H9 (cell line): ENCODE results near the gene FGD5. TPM values are rescaled to one million over a fixed set of nuclear protein-coding genes. Genes with fewer than 3 reads are reported as not detected.

ENCODE experiments used
- DNase-seq: peaks from one replicate; pipeline ENCODE4 v3.0.0-alpha.2; 2017
- H2AFZ ChIP-seq: one replicate; pipeline ENCODE4 v1.6.1; 2013; ENCODE audit warnings: mild to moderate bottlenecking, low read length, control low read depth, moderate library complexity
- H2AK5ac ChIP-seq: 2 replicates; pipeline ENCODE4 v1.6.1; 2013; ENCODE audit warnings: low read length, control low read depth, mixed read lengths; ENCODE audit not compliant: insufficient read length
- H2BK120ac ChIP-seq: one replicate; pipeline ENCODE4 v1.6.1; 2013; ENCODE audit warnings: low read depth, mild to moderate bottlenecking, low read length, control low read depth, inconsistent platforms; ENCODE audit not compliant: poor library complexity, severe bottlenecking
- H2BK12ac ChIP-seq: 2 replicates; pipeline ENCODE4 v1.6.1; 2013; ENCODE audit warnings: low read length, control low read depth, mixed read lengths, low read depth; ENCODE audit not compliant: insufficient read length
- H2BK15ac ChIP-seq: 2 replicates; pipeline ENCODE4 v1.6.1; 2013; ENCODE audit warnings: low read depth, low read length, control low read depth
- H2BK20ac ChIP-seq: one replicate; pipeline ENCODE4 v1.6.1; 2013; ENCODE audit warnings: low read depth, mild to moderate bottlenecking, low read length, control low read depth, inconsistent platforms; ENCODE audit not compliant: poor library complexity, severe bottlenecking
- H2BK5ac ChIP-seq: 2 replicates; pipeline ENCODE4 v1.6.1; 2013; ENCODE audit warnings: low read length, control low read depth, mixed read lengths; ENCODE audit not compliant: insufficient read length
- H3K14ac ChIP-seq: 2 replicates; pipeline ENCODE4 v1.6.1; 2013; ENCODE audit warnings: low read length, control low read depth; ENCODE audit not compliant: insufficient read depth
- H3K18ac ChIP-seq: 2 replicates; pipeline ENCODE4 v1.6.1; 2013; ENCODE audit warnings: low read depth, mild to moderate bottlenecking, mixed read lengths, low read length, control low read depth; ENCODE audit not compliant: insufficient read length
- H3K23ac ChIP-seq: 2 replicates; pipeline ENCODE4 v1.6.1; 2013; ENCODE audit warnings: low read length, control low read depth, mixed read lengths, low read depth; ENCODE audit not compliant: insufficient read length
- H3K23me2 ChIP-seq: 2 replicates; pipeline ENCODE4 v1.6.1; 2013; ENCODE audit warnings: low read depth, mild to moderate bottlenecking, mixed read lengths, low read length, control low read depth; ENCODE audit not compliant: insufficient read length, poor library complexity, severe bottlenecking
- H3K27ac ChIP-seq: 2 replicates; pipeline ENCODE4 v1.5.1; 2013; ENCODE audit warnings: low read length, control low read depth, mixed read lengths, low read depth; ENCODE audit not compliant: insufficient read length
- H3K27me3 ChIP-seq: 2 replicates; pipeline ENCODE4 v1.6.1; 2013; ENCODE audit warnings: low read length, control low read depth, inconsistent platforms; ENCODE audit not compliant: insufficient read depth
- H3K4ac ChIP-seq: 2 replicates; pipeline ENCODE4 v1.6.1; 2013; ENCODE audit warnings: low read depth, mild to moderate bottlenecking, control low read depth, inconsistent platforms, low read length, moderate library complexity
- H3K4me1 ChIP-seq: 2 replicates; pipeline ENCODE4 v1.6.1; 2013; ENCODE audit warnings: low read length, control low read depth, inconsistent platforms; ENCODE audit not compliant: insufficient read depth
- H3K4me2 ChIP-seq: 2 replicates; pipeline ENCODE4 v1.6.1; 2013; ENCODE audit warnings: low read length, control low read depth, mixed read lengths; ENCODE audit not compliant: insufficient read length, insufficient read depth
- H3K56ac ChIP-seq: 2 replicates; pipeline ENCODE4 v1.6.1; 2013; ENCODE audit warnings: low read depth, mild to moderate bottlenecking, mixed read lengths, low read length, control low read depth; ENCODE audit not compliant: insufficient read length
- H3K79me1 ChIP-seq: 2 replicates; pipeline ENCODE4 v1.6.1; 2013; ENCODE audit warnings: low read depth, mild to moderate bottlenecking, moderate library complexity, low read length, control low read depth, inconsistent platforms; ENCODE audit not compliant: insufficient read depth, poor library complexity, severe bottlenecking
- H3K79me2 ChIP-seq: 2 replicates; pipeline ENCODE4 v1.6.1; 2013; ENCODE audit warnings: low read length, control low read depth, inconsistent platforms; ENCODE audit not compliant: insufficient read depth
- H3K9ac ChIP-seq: 2 replicates; pipeline ENCODE4 v1.6.1; 2013; ENCODE audit warnings: low read length, control low read depth, mixed read lengths; ENCODE audit not compliant: insufficient read length; ENCODE audit errors: extremely low read depth
- H3K9me3 ChIP-seq: one replicate; pipeline ENCODE4 v1.6.1; 2013; ENCODE audit warnings: low read depth, low read length, inconsistent platforms; ENCODE audit not compliant: control insufficient read depth
- H3T11ph ChIP-seq: one replicate; pipeline ENCODE4 v1.6.1; 2013; ENCODE audit warnings: mild to moderate bottlenecking, low read length, control low read depth, inconsistent platforms
- H4K20me1 ChIP-seq: one replicate; pipeline ENCODE4 v1.6.1; 2013; ENCODE audit not compliant: control insufficient read depth, insufficient read length, insufficient read depth
- H4K5ac ChIP-seq: 2 replicates; pipeline ENCODE4 v1.6.1; 2013; ENCODE audit warnings: low read depth, mild to moderate bottlenecking, mixed read lengths, low read length, control low read depth; ENCODE audit not compliant: insufficient read length
- H4K8ac ChIP-seq: replicated peaks from 2 replicates; pipeline ENCODE4 v1.6.1; 2013; ENCODE audit warnings: low read length, control low read depth, mixed read lengths, low read depth; ENCODE audit not compliant: insufficient read length
- H4K91ac ChIP-seq: 2 replicates; pipeline ENCODE4 v1.6.1; 2013; ENCODE audit warnings: low read depth, mild to moderate bottlenecking, moderate library complexity, mixed read lengths, low read length, control low read depth; ENCODE audit not compliant: insufficient read length
- H3K27ac Mint-ChIP-seq, 3 experiments: 2 replicates in 2 of 3; 3 replicates in 1 of 3; pipeline ENCODE4 v1.8.0; 2020 to 2021; ENCODE audit warnings: mixed read lengths in 3 of 3, mild to moderate bottlenecking in 1 of 3, moderate library complexity in 1 of 3
- H3K27me3 Mint-ChIP-seq: 2 replicates; pipeline ENCODE4 v1.8.0; 2021; ENCODE audit warnings: low read depth, mild to moderate bottlenecking, moderate library complexity, mixed read lengths
- H3K36me3 Mint-ChIP-seq, 3 experiments: 2 replicates in 2 of 3; 3 replicates in 1 of 3; pipeline ENCODE4 v1.8.0; 2020 to 2021; ENCODE audit warnings: low read depth in 3 of 3, mixed read lengths in 3 of 3; ENCODE audit not compliant: insufficient read depth in 1 of 3
- H3K4me1 Mint-ChIP-seq, 2 experiments: 2 replicates each; pipeline ENCODE4 v1.8.0; 2020; ENCODE audit warnings: mixed read lengths in 2 of 2
- H3K4me3 Mint-ChIP-seq, 2 experiments: 2 replicates in 1 of 2; 3 replicates in 1 of 2; pipeline ENCODE4 v1.8.0; 2020 to 2021; ENCODE audit warnings: mild to moderate bottlenecking in 2 of 2, mixed read lengths in 2 of 2, moderate library complexity in 1 of 2
- H3K9me3 Mint-ChIP-seq, 2 experiments: 2 replicates in 1 of 2; 3 replicates in 1 of 2; pipeline ENCODE4 v1.8.0; 2020; ENCODE audit warnings: mild to moderate bottlenecking in 2 of 2, mixed read lengths in 2 of 2, moderate library complexity in 1 of 2
- WGBS: extraction: QIAGEN DNeasy Blood & Tissue Kit; methylation state at CpG from one replicate; pipeline ENCODE4 v1.1.7; 2013; ENCODE audit warnings: missing lambda C conversion rate, low lambda C conversion rate, mixed read lengths; ENCODE audit not compliant: insufficient read length; ENCODE audit errors: extremely low coverage; 5-methylcytosine and 5-hydroxymethylcytosine counted together
- total RNA-seq: library from RNA; stranded (reverse); gene quantifications from 2 replicates; pipeline ENCODE4 v1.2.1, GENCODE V29; 2021
- TF ChIP-seq, protein P1 (sequence below): fragments of 200-600 bp; sonication (generic); conservative IDR thresholded peaks from 3 replicates; pipeline ENCODE4 v1.8.0; 2021; ENCODE audit warnings: antibody characterized with exemption, mild to moderate bottlenecking

Gene FGD5
- total RNA-seq, 1 experiment from 2014 or later, result 7.8 TPM

DNA sequence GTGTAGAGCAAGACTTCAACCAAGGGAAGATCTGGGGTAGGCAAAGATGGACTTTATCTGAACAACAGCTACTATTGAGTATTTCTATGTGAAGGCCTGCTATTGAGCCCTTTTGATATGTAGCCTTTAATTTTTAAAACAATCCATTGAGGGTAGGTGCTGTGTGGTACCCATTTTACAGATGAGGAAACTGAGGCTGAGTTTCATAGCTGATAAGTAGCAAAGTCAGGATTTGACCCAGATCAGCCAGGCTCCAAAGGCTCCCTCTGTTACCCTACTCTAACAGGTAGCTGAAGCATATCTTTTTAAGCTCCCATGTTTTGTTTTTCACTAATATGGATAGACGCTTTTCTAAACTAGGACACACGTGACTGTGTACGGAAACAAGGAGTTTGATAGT is 2.4 kb upstream of the FGD5 start:
- no peak overlapping the region for H3K27ac Mint-ChIP-seq
- peaks cover 15 to 26% of the 10 kb centered on the region in 2 experiments for H3K4me1 Mint-ChIP-seq
- Histone ChIP-seq H2AFZ (no peak overlapping the region), H3K14ac (no peak overlapping the region), H2BK120ac (no peak overlapping the region), H3K9me3 (no peaks in the 10 kb centered on the region), H2BK15ac (no peak overlapping the region), H4K20me1 (no peaks in the 10 kb centered on the region), H3K4me1 (no peaks in the 10 kb centered on the region; the same call in 1 of the 2 replicates), H4K91ac (no peak overlapping the region), H3K9ac (no peak overlapping the region), H3K23me2 (no peaks in the 10 kb centered on the region), H3T11ph (no peak overlapping the region), H4K8ac (no peak overlapping the region), H3K56ac (no peak overlapping the region), H3K79me1 (no peaks in the 10 kb centered on the region), H3K27me3 (peaks cover 2% of the 10 kb centered on the region; the same call in 1 of the 2 replicates), H2AK5ac (no peak overlapping the region), H2BK12ac (no peak overlapping the region), H3K18ac (no peak overlapping the region), H3K27ac (no peak overlapping the region), H4K5ac (no peak overlapping the region), H2BK20ac (no peak overlapping the region), H3K79me2 (no peaks in the 10 kb centered on the region), H2BK5ac (no peak overlapping the region), H3K4ac (no peak overlapping the region), H3K4me2 (no peak overlapping the region), H3K23ac (no peak overlapping the region)
- WGBS, result no CpG with 5 or more reads among the region's 3 CpGs
- DNase-seq, result no peak
- TF ChIP-seq, protein P1, sequence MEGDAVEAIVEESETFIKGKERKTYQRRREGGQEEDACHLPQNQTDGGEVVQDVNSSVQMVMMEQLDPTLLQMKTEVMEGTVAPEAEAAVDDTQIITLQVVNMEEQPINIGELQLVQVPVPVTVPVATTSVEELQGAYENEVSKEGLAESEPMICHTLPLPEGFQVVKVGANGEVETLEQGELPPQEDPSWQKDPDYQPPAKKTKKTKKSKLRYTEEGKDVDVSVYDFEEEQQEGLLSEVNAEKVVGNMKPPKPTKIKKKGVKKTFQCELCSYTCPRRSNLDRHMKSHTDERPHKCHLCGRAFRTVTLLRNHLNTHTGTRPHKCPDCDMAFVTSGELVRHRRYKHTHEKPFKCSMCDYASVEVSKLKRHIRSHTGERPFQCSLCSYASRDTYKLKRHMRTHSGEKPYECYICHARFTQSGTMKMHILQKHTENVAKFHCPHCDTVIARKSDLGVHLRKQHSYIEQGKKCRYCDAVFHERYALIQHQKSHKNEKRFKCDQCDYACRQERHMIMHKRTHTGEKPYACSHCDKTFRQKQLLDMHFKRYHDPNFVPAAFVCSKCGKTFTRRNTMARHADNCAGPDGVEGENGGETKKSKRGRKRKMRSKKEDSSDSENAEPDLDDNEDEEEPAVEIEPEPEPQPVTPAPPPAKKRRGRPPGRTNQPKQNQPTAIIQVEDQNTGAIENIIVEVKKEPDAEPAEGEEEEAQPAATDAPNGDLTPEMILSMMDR, result no peak
- no peak overlapping the region for H3K4me3 Mint-ChIP-seq
- peaks cover 6 to 16% (median 10%) of the 10 kb centered on the region in 3 experiments; a peak in 6 of 7 replicates for H3K36me3 Mint-ChIP-seq
- H3K9me3 Mint-ChIP-seq, result no peaks in the 10 kb centered on the region
- H3K27me3 Mint-ChIP-seq, result peaks cover 34% of the 10 kb centered on the region
